Stimulated activated CD8-positive, alpha-beta memory T cell treated with anti-CD3 and anti-CD28 coated beads, Interleukin-15, amount 100 ng/mL, for 48 hours (primary cell): ENCODE results near the gene NLRX1.
"Not testable (repeated sequence)": the region's sequence is repeated elsewhere in the genome, so short reads cannot be mapped to it uniquely, and the experiment has no call there.

Experiments used
- DNase-seq, 2 donors: peaks; one replicate each; pipeline ENCODE4 v3.0.0-alpha.2; 2020; ENCODE audit warnings: low read depth in 2 of 2

NLRX1 gene

GRCh38 chr11:119206511-119207414, 38.2 kb downstream of the NLRX1 start:
- DNase-seq: peak; percentile 40 to 43

GRCh38 chr11:119207415-119207960, 39.0 kb downstream of the NLRX1 start:
- no peak for DNase-seq

GRCh38 chr11:119209186-119209585, 40.7 kb downstream of the NLRX1 start:
- DNase-seq: no peak

DNA sequence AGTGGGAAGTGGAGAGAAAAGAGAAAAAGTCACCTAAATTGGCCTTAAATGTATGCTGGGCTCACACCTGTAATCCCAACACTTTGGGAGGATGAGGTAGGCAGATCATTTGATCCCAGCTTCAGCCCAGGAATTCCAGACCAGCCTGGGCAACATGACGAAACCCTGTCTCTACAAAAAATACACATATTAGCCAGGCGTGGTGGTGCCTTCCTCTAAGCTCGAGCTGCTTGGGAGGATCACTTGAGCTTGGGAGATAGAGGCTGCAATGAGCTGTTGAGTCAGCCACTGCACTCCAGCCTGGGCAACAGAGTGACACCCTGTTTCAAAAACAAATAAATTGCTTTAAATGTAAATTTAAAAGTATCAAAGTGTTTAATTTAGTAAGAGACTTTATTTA, 41.5 kb downstream of the NLRX1 start:
- DNase-seq: no peak

GRCh38 chr11:119218141-119218878, 49.8 kb downstream of the NLRX1 start:
- no peak for DNase-seq

DNA sequence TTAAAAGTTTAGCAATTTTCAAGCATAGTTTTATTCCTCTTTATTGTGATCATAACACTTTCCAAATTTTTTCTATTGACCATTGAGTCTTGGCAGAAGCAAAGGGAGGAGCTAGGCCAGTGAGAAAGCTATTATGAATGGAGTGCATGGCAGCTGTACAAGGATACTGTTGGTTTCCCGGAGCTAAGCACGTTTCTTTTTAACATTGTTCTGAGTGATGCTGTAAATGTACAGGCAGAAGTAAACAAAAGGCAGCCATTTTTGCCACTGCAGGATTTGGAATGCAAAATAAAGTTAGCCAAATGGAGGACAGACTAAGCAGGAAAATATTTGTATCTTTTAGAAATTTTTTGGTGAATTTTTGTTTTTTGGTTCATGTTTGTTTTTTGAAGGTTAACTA, 53.8 kb downstream of the NLRX1 start:
- no peak for DNase-seq

DNA sequence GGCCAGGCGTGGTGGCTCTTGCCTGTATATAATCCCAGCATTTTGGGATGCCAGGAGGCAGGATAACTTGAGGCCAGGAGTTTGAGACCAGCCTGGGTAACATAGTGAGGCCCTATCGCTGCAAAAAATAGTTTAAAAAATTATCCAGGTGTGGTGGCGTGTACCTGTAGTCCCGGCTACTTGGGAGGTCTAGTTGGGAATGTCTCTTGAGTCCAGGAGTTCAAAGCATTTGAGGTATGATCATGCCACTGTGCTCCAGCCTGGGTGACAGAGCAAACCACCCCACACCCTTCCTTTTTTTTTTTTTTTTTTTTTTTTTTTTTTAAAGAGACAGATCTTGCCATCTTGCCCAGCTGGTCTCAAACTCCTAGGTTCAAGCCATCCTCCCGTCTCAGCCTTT, 54.4 kb downstream of the NLRX1 start:
- no peak for DNase-seq

- no peak for DNase-seq
Measured at GRCh38 chr11:119223856-119224255, 55.3 kb downstream of the NLRX1 start.

GRCh38 chr11:119228535-119229287, 60.2 kb downstream of the NLRX1 start:
- not testable (repeated sequence) for DNase-seq

DNA sequence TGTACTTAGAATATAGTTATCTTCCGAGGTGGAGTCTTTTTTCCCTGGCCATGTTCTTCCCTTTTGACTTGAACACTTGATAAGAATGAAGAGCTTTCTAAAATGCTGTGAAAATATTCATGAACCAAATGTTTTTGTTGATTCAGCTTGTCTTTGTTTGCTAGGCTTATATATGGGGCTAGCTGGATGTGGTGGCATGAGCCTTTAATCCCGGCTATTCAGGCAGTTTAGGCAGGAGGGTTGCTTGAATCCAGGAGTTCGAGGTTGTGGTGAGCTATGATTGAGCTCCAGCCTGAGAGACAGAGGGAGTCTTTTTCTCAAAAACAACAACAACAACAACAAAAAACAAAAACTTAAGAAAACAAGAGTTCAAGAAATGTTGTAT, 60.8 kb downstream of the NLRX1 start:
- DNase-seq: no peak

DNA sequence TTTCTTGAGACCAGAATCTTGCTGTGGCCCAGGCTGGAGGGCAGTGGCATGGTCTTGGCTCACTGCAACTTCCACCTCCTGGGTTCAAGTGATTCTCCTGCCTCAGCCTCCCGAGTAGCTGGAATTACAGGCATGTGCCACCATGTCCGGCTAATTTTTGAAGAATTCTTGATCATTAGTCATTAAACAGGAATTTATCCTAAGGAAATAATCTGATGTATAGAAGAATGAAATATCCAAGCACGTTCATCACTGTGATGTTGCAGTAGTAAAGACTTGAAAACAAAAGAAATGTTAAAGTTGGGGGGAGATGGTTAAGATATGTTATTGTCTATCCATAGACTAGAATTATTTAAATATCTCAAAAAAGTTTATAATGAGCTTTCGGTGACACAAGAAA, 61.2 kb downstream of the NLRX1 start:
- DNase-seq: no peak
